Panc1 (cell line): ENCODE measurements around the gene PPIE. TPM values are rescaled to one million over a fixed set of nuclear protein-coding genes. Genes with fewer than 3 reads are reported as not detected.

Experiments used
- ATAC-seq: fragments of 200-7000 bp; cut with Tn5 transposase; 2 replicates; pipeline ENCODE4 v1.9.1; 2020; ENCODE audit warnings: mild to moderate bottlenecking, moderate library complexity
- BruUV-seq: library from RNA; stranded (reverse); fragments of 400-500 nt; replicated peaks from 2 replicates; lab custom pipeline; 2021; lab: Mats Ljungman, UMichigan
- CTCF ChIA-PET: fragments of 300-600 bp; sonication (Branson Sonifier 250); formaldehyde crosslinking; loops from one replicate; lab custom pipeline; 2022; ENCODE audit warnings: antibody characterized with exemption; lab: Charles Lee
- POLR2A ChIA-PET: fragments of 300-600 bp; sonication (Branson Sonifier 250); formaldehyde crosslinking; loops from one replicate; lab custom pipeline; 2022; ENCODE audit warnings: antibody characterized with exemption; lab: Charles Lee
- DNase-seq: peaks from one replicate; pipeline ENCODE4 v3.0.0-alpha.2; 2010; ENCODE audit warnings: low read depth, low spot score
- H3K27ac ChIP-seq: 2 replicates; pipeline ENCODE4 v1.5.1; 2011; ENCODE audit warnings: mild to moderate bottlenecking, low read length, inconsistent platforms
- H3K27me3 ChIP-seq: fragments of 200-500 bp; sonication (Bioruptor generic); 2 replicates; pipeline ENCODE4 v1.6.0; 2014; ENCODE audit warnings: low read length, inconsistent platforms; ENCODE audit not compliant: control insufficient read depth, insufficient read depth
- H3K36me3 ChIP-seq: fragments of 200-500 bp; sonication (Bioruptor generic); 2 replicates; pipeline ENCODE4 v1.5.1; 2014; ENCODE audit warnings: inconsistent platforms, mild to moderate bottlenecking, low read length, moderate library complexity; ENCODE audit not compliant: control insufficient read depth, insufficient read depth
- H3K4me1 ChIP-seq: 2 replicates; pipeline ENCODE4 v1.5.1; 2011; ENCODE audit warnings: inconsistent platforms, mild to moderate bottlenecking, low read length, moderate library complexity; ENCODE audit not compliant: control insufficient read depth, insufficient read depth
- H3K4me3 ChIP-seq, 2 experiments: 2 replicates each; pipeline ENCODE4 v1.5.1; 2011 to 2012; ENCODE audit warnings: low read depth in 2 of 2, low read length in 2 of 2, mild to moderate bottlenecking in 2 of 2, inconsistent platforms in 1 of 2, moderate library complexity in 1 of 2
- H3K9me3 ChIP-seq: fragments of 200-500 bp; sonication (Bioruptor generic); 2 replicates; pipeline ENCODE4 v1.5.1; 2014; ENCODE audit warnings: low read depth, mild to moderate bottlenecking, inconsistent platforms, low read length, moderate library complexity; ENCODE audit not compliant: control insufficient read depth, insufficient read depth
- POLR2AphosphoS5 ChIP-seq: IDR thresholded peaks from 2 replicates; pipeline ENCODE4 v1.6.1; 2012; ENCODE audit warnings: mild to moderate bottlenecking, low read depth, low read length, moderate library complexity
- SIN3A ChIP-seq: IDR thresholded peaks from 2 replicates; pipeline ENCODE4 v1.6.1; 2012; ENCODE audit warnings: low read depth, mild to moderate bottlenecking, low read length, moderate library complexity, borderline replicate concordance; ENCODE audit not compliant: insufficient read depth
- TCF7L2 ChIP-seq: IDR thresholded peaks from 2 replicates; pipeline ENCODE4 v1.6.1; 2011; ENCODE audit warnings: mild to moderate bottlenecking, low read depth, low read length, inconsistent platforms
- in situ Hi-C: cut with HindIII; loops from 2 replicates; pipeline ENCODE4 v1.10.0; 2016; ENCODE audit warnings: low sequenced_read_pairs, low pct_unique_long_range_greater_than_20kb
- intact Hi-C: fragments of 100-400 bp; cut with micrococcal nuclease; formaldehyde crosslinking; loops from one replicate; pipeline ENCODE4 v1.10.0; 2022; ENCODE audit not compliant: unreplicated experiment
- total RNA-seq: library from RNA; stranded (reverse); gene quantifications from one replicate; pipeline ENCODE4 v1.2.1, GENCODE V29; 2021; ENCODE audit not compliant: unreplicated experiment
- TF ChIP-seq, protein P1 (sequence below): fragments of 450-650 bp; IDR thresholded peaks from 2 replicates; pipeline ENCODE4 v1.5.1; 2017; ENCODE audit warnings: mild to moderate bottlenecking
- TF ChIP-seq, protein P2 (sequence below), 2 experiments: IDR thresholded peaks; 2 replicates each; pipeline ENCODE4 v1.6.1; 2011 to 2012; ENCODE audit warnings: low read depth in 2 of 2, control low read depth in 1 of 2, low read length in 1 of 2, mild to moderate bottlenecking in 1 of 2, moderate library complexity in 1 of 2; ENCODE audit not compliant: insufficient read depth in 1 of 2

PPIE gene
- total RNA-seq, 1 experiment from 2014 or later: 53.0 TPM

DNA sequence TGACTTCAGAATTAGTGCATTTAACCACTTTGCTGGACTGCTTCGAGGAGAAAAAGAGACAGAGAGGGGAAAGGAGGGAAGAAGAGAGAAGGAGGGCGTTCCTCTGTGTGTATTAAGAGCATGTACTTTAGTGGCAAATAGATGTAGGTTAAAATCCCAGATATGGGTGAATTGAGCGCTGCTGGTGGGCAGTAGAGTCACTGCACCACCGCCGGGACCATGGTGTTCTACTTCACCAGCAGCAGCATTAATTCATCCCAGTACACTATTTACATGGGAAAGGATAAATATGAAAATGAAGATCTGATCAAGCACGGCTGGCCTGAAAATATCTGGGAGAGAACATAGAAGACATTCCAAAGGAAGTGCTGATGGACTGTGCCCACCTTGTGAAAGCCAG is 20.9 kb upstream of the PPIE start:
- Histone ChIP-seq H3K9me3 (no peaks in the 10 kb centered on the region), H3K4me3 (no peak overlapping the region), H3K27ac (no peak overlapping the region), H3K36me3 (no peaks in the 10 kb centered on the region), H3K27me3 (peaks cover 5% of the 10 kb centered on the region; the same call in 1 of the 2 replicates), H3K4me1 (no peaks in the 10 kb centered on the region)
- in situ Hi-C loops: no loop called here
- ChIA-PET CTCF (no interaction called here), POLR2A (no interaction called here)
- intact Hi-C loops: no loop called here
- TF ChIP-seq, protein P1, sequence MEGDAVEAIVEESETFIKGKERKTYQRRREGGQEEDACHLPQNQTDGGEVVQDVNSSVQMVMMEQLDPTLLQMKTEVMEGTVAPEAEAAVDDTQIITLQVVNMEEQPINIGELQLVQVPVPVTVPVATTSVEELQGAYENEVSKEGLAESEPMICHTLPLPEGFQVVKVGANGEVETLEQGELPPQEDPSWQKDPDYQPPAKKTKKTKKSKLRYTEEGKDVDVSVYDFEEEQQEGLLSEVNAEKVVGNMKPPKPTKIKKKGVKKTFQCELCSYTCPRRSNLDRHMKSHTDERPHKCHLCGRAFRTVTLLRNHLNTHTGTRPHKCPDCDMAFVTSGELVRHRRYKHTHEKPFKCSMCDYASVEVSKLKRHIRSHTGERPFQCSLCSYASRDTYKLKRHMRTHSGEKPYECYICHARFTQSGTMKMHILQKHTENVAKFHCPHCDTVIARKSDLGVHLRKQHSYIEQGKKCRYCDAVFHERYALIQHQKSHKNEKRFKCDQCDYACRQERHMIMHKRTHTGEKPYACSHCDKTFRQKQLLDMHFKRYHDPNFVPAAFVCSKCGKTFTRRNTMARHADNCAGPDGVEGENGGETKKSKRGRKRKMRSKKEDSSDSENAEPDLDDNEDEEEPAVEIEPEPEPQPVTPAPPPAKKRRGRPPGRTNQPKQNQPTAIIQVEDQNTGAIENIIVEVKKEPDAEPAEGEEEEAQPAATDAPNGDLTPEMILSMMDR: peak; percentile 19; the same call in 1 of the 2 replicates
- no peak for TF ChIP-seq TCF7L2
- ATAC-seq (no peak), DNase-seq (no peak)
- no TSS peak for BruUV-seq

DNA sequence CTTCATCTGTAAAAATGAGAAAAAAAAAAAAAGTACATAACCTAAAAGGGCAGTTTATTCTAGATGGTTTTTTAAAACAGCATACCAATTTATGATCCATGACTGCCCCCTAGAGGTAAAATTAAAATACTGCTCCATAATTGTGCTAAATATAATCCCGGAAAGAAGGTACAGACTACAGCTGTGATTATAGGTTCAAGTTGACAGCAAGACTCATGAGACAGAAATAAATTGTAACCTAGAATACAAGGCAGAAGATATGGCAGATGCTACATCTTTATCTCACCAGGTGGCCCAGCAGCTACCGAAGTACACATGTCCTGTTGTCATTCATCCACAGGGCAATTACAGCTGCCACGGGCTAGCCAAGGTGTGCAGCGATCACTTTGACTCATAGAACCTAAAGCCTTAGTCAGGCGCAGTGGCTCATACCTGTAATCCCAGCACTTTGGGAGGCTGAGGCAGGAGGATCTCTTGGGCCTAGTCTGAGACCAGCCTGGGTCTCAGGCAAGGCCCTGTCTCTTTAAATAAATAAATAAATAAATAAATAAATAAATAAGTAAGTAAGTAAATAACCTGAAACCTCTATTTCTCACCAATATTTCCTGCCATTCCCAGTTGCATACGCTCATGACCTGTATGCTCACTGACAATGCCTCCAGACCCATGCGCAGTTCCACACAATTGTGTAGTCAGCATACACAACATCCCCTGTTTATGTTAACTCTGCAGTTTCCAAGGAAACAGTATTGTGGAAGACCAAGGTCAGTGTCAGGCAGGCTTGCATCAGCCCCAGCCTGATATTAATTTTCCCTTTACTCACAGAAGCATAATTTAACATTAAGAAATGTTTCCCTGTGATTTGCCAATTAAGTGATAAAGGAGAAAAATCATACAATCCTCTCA is 18.3 kb upstream of the PPIE start:
- intact Hi-C loops (loop anchor here (5.0 kb wide), 1 partner anchor 123 kb away; no protein-coding TSS in a partner anchor), in situ Hi-C loops (no loop called here)
- CTCF ChIA-PET: interaction anchor here (0.7 to 1.5 kb wide), 9 partner anchors 21 to 241 kb away, joined by 3 to 8 read pairs (median 5); no protein-coding TSS in a partner anchor
- no peak overlapping the region for H3K27ac ChIP-seq
- TF ChIP-seq, protein P1: peak; percentile 74
- TF ChIP-seq SIN3A: no peak
- BruUV-seq: no TSS peak
- H3K36me3 ChIP-seq: no peaks in the 10 kb centered on the region
- H3K9me3 ChIP-seq: no peaks in the 10 kb centered on the region
- H3K27me3 ChIP-seq: peaks cover 2% of the 10 kb centered on the region; the same call in 1 of the 2 replicates
- POLR2A ChIA-PET: no interaction called here
- H3K4me3 ChIP-seq: no peak overlapping the region
- ATAC-seq (peak; percentile 83), DNase-seq (peak; percentile 61)
- no peaks in the 10 kb centered on the region for H3K4me1 ChIP-seq

DNA sequence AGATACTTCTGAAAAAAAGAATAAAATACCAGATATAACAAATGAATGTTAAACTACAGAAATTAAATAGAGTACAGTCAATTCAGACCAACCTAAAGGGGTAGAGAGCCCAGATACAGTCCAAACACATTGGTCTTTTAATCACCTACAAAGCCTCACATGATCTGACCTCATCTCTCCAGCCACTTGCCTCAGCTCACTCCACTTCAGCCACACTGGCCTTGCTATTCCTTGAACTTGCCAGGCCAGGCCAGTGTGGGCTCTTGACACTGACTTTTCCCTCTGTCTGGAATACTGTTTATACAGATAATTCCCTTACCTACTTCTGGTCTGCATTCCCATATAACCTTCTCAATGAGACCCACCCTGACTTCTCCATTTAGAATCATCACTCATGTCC is 17.0 kb upstream of the PPIE start:
- Histone ChIP-seq H3K9me3 (no peaks in the 10 kb centered on the region), H3K36me3 (no peaks in the 10 kb centered on the region), H3K27ac (no peak overlapping the region), H3K4me1 (no peaks in the 10 kb centered on the region), H3K4me3 (no peak overlapping the region), H3K27me3 (peaks cover 5% of the 10 kb centered on the region; the same call in 1 of the 2 replicates)
- no TSS peak for BruUV-seq
- DNase-seq (no peak), ATAC-seq (peak; percentile 71; the same call in 1 of the 2 replicates)
- TF ChIP-seq, protein P2, sequence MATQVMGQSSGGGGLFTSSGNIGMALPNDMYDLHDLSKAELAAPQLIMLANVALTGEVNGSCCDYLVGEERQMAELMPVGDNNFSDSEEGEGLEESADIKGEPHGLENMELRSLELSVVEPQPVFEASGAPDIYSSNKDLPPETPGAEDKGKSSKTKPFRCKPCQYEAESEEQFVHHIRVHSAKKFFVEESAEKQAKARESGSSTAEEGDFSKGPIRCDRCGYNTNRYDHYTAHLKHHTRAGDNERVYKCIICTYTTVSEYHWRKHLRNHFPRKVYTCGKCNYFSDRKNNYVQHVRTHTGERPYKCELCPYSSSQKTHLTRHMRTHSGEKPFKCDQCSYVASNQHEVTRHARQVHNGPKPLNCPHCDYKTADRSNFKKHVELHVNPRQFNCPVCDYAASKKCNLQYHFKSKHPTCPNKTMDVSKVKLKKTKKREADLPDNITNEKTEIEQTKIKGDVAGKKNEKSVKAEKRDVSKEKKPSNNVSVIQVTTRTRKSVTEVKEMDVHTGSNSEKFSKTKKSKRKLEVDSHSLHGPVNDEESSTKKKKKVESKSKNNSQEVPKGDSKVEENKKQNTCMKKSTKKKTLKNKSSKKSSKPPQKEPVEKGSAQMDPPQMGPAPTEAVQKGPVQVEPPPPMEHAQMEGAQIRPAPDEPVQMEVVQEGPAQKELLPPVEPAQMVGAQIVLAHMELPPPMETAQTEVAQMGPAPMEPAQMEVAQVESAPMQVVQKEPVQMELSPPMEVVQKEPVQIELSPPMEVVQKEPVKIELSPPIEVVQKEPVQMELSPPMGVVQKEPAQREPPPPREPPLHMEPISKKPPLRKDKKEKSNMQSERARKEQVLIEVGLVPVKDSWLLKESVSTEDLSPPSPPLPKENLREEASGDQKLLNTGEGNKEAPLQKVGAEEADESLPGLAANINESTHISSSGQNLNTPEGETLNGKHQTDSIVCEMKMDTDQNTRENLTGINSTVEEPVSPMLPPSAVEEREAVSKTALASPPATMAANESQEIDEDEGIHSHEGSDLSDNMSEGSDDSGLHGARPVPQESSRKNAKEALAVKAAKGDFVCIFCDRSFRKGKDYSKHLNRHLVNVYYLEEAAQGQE (IDR thresholded peaks at IDR 0.05; ENCODE audit: insufficient read depth in 1 of 2, low read depth in 2 of 2, low read length in 1 of 2): no peak
- TF ChIP-seq POLR2AphosphoS5 (no peak), SIN3A (no peak), TCF7L2 (no peak)
- TF ChIP-seq, protein P1: no peak
- intact Hi-C loops: loop anchor here (5.0 kb wide), 1 partner anchor 124 kb away; no protein-coding TSS in a partner anchor
- ChIA-PET CTCF (no interaction called here), POLR2A (interaction anchor here (1.0 kb wide), 1 partner anchor 146 kb away, joined by 3 read pairs; no protein-coding TSS in a partner anchor)
- in situ Hi-C loops: no loop called here
